PC-3 (cell line): ENCODE measurements around the gene CTSA. TPM values are rescaled to one million over a fixed set of nuclear protein-coding genes. Genes with fewer than 3 reads are reported as not detected.

Source experiments
- ATAC-seq: fragments of 200-7000 bp; cut with Tn5 transposase; 2 replicates; pipeline ENCODE4 v1.9.1; 2020; ENCODE audit warnings: mild to moderate bottlenecking, moderate library complexity
- BruUV-seq: library from RNA; stranded (reverse); fragments of 400-500 nt; replicated peaks from 2 replicates; lab custom pipeline; 2021; lab: Mats Ljungman, UMichigan
- CTCF ChIA-PET: fragments of 300-600 bp; sonication (Branson Sonifier 250); formaldehyde crosslinking; loops from one replicate; lab custom pipeline; 2022; ENCODE audit warnings: antibody characterized with exemption; lab: Charles Lee
- POLR2A ChIA-PET: fragments of 300-600 bp; sonication (Branson Sonifier 250); formaldehyde crosslinking; loops from one replicate; lab custom pipeline; 2022; ENCODE audit warnings: antibody characterized with exemption; ENCODE audit not compliant: unreplicated experiment; lab: Charles Lee
- DNase-seq: peaks from one replicate; pipeline ENCODE4 v3.0.0-alpha.2; 2015
- H2AFZ ChIP-seq: fragments of 300-600 bp; sonication (generic); 2 replicates; pipeline ENCODE4 v1.6.0; 2016; ENCODE audit warnings: antibody characterized with exemption, low read length
- H3F3A ChIP-seq: fragments of 300-600 bp; sonication (generic); one replicate; pipeline ENCODE4 v1.6.0; 2017; ENCODE audit warnings: antibody characterized with exemption, low read length, control low read depth, mild to moderate bottlenecking; ENCODE audit not compliant: unreplicated experiment
- H3K27ac ChIP-seq: fragments of 300-600 bp; sonication (generic); 2 replicates; pipeline ENCODE4 v1.5.1; 2016; ENCODE audit warnings: mild to moderate bottlenecking, low read length
- H3K27me3 ChIP-seq: fragments of 300-600 bp; sonication (generic); 2 replicates; pipeline ENCODE4 v1.6.1; 2016; ENCODE audit warnings: low read length, mixed read lengths
- H3K36me3 ChIP-seq: fragments of 300-600 bp; sonication (generic); 2 replicates; pipeline ENCODE4 v1.6.1; 2016; ENCODE audit warnings: low read depth, mixed run types, low read length, mixed read lengths
- H3K4me1 ChIP-seq: fragments of 300-600 bp; sonication (generic); 2 replicates; pipeline ENCODE4 v1.5.1; 2016; ENCODE audit warnings: low read length; ENCODE audit not compliant: insufficient read depth
- H3K4me2 ChIP-seq: fragments of 300-600 bp; sonication (generic); 2 replicates; pipeline ENCODE4 v1.6.0; 2016; ENCODE audit warnings: low read length
- H3K4me3 ChIP-seq: fragments of 300-600 bp; sonication (generic); 2 replicates; pipeline ENCODE4 v1.5.1; 2016; ENCODE audit warnings: mild to moderate bottlenecking, low read length, mixed read lengths
- H3K79me2 ChIP-seq: fragments of 300-600 bp; sonication (generic); 2 replicates; pipeline ENCODE4 v1.6.1; 2017; ENCODE audit warnings: low read length, mixed read lengths
- H3K9ac ChIP-seq: fragments of 300-600 bp; sonication (generic); 2 replicates; pipeline ENCODE4 v1.6.0; 2016; ENCODE audit warnings: mild to moderate bottlenecking, low read length
- H3K9me2 ChIP-seq: fragments of 300-600 bp; sonication (generic); replicated peaks from 2 replicates; pipeline ENCODE4 v1.6.1; 2016; ENCODE audit warnings: mixed run types, low read length, mixed read lengths
- H3K9me3 ChIP-seq: fragments of 300-600 bp; sonication (generic); 2 replicates; pipeline ENCODE4 v1.6.1; 2016; ENCODE audit warnings: low read length, mixed read lengths
- H4K20me1 ChIP-seq: fragments of 300-600 bp; sonication (generic); 2 replicates; pipeline ENCODE4 v1.6.1; 2016; ENCODE audit warnings: low read length, mixed read lengths
- CTCF ChIP-seq: fragments of 300-600 bp; sonication (generic); conservative IDR thresholded peaks from 2 replicates; pipeline ENCODE4 v1.5.1; 2017; ENCODE audit warnings: antibody characterized with exemption, low read depth, mild to moderate bottlenecking, low read length
- EZH2 ChIP-seq: fragments of 300-600 bp; sonication (generic); IDR thresholded peaks from one replicate; pipeline ENCODE4 v1.6.1; 2017; ENCODE audit warnings: antibody characterized with exemption, mild to moderate bottlenecking, low read length; ENCODE audit not compliant: unreplicated experiment
- EZH2phosphoT487 ChIP-seq: fragments of 300-600 bp; sonication (generic); IDR thresholded peaks from 2 replicates; pipeline ENCODE4 v1.6.1; 2018; ENCODE audit warnings: mild to moderate bottlenecking, antibody characterized with exemption, low read length, borderline replicate concordance
- intact Hi-C: fragments of 100-400 bp; cut with micrococcal nuclease; formaldehyde crosslinking; loops from 2 replicates; pipeline ENCODE4 v1.9.0; 2023
- total RNA-seq: library from RNA; depleted of rRNA; stranded (reverse); fragments of >200 nt; gene quantifications from 2 replicates; pipeline ENCODE4 v1.2.3, GENCODE V29; 2014

CTSA gene
- total RNA-seq, 1 experiment from 2014 or later = 129 TPM

DNA sequence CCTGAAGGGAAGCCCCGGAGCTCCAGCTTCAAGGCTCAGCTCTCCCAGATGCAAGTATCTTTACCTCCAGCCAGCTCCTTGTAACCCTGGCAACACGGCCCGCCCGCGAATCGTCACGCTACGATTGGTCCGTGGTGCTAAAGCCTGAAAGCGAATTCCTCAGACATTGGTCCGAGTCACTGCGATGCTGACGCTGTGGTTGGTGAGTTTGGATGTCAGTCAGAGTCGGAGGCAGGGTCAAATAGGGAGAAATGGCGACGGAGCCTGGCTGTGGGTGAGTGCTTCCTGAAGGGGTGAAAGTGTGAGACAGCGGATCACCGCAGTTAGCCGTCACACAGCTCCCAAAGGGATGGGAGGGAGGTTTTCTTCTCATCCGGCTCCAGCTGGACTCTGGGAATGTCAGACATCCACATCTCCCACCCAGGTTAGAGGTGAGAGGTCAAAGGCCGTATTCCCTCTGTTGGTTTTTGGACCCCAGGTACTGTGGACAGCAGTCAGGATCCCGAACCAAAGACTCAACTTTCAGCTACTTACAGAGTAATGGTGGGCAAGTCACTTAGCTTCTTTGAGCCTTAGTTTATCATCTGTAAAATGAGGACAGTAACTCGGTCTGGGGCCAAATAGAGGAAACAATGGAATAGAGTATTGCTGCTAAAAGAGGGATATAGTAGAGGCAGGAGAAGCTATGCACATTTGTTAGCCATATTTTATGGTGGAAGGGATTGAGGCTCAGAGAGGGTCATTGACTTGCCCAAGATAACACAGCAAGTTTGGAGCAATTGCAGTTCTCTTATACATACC is 9.9 kb upstream of the CTSA start, which contains the start of gene ZSWIM1:
TSS of gene ZSWIM1 (plus strand) at position 240 of the 801 bp plus-strand sequence. CDS start 1,366 bp downstream, outside the sequence.
- Histone ChIP-seq H2AFZ (peak within 1 kb of the TSS; percentile 79), H3K9ac (peak within 1 kb of the TSS; percentile 91), H3K36me3 (peaks cover 14% of the 10 kb centered on the region), H3K4me1 (peaks cover 22% of the 10 kb centered on the region), H3K27me3 (no peaks in the 10 kb centered on the region), H3K27ac (peak within 1 kb of the TSS; percentile 36), H3K79me2 (peaks cover 38% of the 10 kb centered on the region), H3K9me3 (no peaks in the 10 kb centered on the region), H3K9me2 (no peaks in the 10 kb centered on the region), H4K20me1 (no peaks in the 10 kb centered on the region), H3K4me2 (peak within 1 kb of the TSS; percentile 100), H3K4me3 (peak within 1 kb of the TSS; percentile 96), H3F3A (no peaks in the 10 kb centered on the region)
- ChIA-PET CTCF (interaction anchor here (0.5 kb wide), 1 partner anchor 91 kb away, joined by 3 read pairs; no protein-coding TSS in a partner anchor), POLR2A (interaction anchor here (0.6 to 0.9 kb wide), 7 partner anchors 14 to 485 kb away, joined by 3 to 7 read pairs (median 3); no protein-coding TSS in a partner anchor)
- intact Hi-C loops = loop anchor here (2.0 kb wide), 1 partner anchor 24 kb away; the partner anchor contains the start of genes ACOT8 and ZSWIM3
- TSS peak; percentile 79 for BruUV-seq
- TF ChIP-seq CTCF = no peak
- TF ChIP-seq EZH2 = no peak
- no peak for TF ChIP-seq EZH2phosphoT487
- ATAC-seq (peak; percentile 97), DNase-seq (peak; percentile 100)

GRCh38 chr20:45882469-45883099 is 8.6 kb upstream of the CTSA start:
- H3K4me2 ChIP-seq = no peak overlapping the region
- CTCF ChIA-PET = no interaction called here

More at GRCh38 chr20:45882469-45883099, 8.6 kb upstream of the CTSA start:
- no peak for DNase-seq
- H3K4me3 ChIP-seq = no peak overlapping the region
- POLR2A ChIA-PET = no interaction called here
- intact Hi-C loops = no loop called here
- no TSS peak for BruUV-seq
- H4K20me1 ChIP-seq = no peaks in the 10 kb centered on the region
- no peaks in the 10 kb centered on the region for H3K9me2 ChIP-seq
- no peak for ATAC-seq
- no peak overlapping the region for H3K9ac ChIP-seq
- H3K79me2 ChIP-seq = peaks cover 43% of the 10 kb centered on the region
- no peak for TF ChIP-seq CTCF
- no peak for TF ChIP-seq EZH2phosphoT487
- no peak for TF ChIP-seq EZH2
- H3K36me3 ChIP-seq = peaks cover 14% of the 10 kb centered on the region
- H3K27ac ChIP-seq = no peak overlapping the region
- no peaks in the 10 kb centered on the region for H3K27me3 ChIP-seq
- peaks cover 22% of the 10 kb centered on the region for H3K4me1 ChIP-seq
- H3F3A ChIP-seq = no peaks in the 10 kb centered on the region
- H2AFZ ChIP-seq = no peak overlapping the region
- no peaks in the 10 kb centered on the region for H3K9me3 ChIP-seq
